Measurements from ENCODE around the gene FAM193B.

FAM193B gene

GRCh38 chr5:177483042-177483441 is 71.3 kb downstream of the FAM193B start:
- no peak for DNase-seq

GRCh38 chr5:177482359-177482795 is 72.0 kb downstream of the FAM193B start:
- DNase-seq, result no peak

DNA sequence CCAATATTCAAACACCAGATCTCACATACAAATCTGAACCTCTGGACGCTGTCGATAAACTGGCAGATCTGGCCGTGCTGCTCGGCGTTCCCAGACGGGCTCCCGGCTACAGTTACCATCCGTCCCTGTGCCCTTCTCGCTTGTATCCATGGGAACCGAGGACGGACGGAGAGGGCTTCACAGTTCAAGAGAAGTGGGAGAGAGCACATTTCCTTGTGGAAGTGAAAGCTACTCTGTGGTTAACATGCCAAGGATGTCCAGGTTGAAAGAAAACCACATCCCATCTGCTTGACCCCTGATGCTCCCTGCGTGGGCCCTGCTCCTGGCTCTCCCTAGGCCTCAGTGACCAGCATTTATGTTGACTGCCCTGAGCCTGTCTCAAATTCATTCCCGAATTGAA is 74.6 kb downstream of the FAM193B start:
- no peak for DNase-seq

- no peak for DNase-seq
Measured at GRCh38 chr5:177478711-177479646, 75.4 kb downstream of the FAM193B start.

DNA sequence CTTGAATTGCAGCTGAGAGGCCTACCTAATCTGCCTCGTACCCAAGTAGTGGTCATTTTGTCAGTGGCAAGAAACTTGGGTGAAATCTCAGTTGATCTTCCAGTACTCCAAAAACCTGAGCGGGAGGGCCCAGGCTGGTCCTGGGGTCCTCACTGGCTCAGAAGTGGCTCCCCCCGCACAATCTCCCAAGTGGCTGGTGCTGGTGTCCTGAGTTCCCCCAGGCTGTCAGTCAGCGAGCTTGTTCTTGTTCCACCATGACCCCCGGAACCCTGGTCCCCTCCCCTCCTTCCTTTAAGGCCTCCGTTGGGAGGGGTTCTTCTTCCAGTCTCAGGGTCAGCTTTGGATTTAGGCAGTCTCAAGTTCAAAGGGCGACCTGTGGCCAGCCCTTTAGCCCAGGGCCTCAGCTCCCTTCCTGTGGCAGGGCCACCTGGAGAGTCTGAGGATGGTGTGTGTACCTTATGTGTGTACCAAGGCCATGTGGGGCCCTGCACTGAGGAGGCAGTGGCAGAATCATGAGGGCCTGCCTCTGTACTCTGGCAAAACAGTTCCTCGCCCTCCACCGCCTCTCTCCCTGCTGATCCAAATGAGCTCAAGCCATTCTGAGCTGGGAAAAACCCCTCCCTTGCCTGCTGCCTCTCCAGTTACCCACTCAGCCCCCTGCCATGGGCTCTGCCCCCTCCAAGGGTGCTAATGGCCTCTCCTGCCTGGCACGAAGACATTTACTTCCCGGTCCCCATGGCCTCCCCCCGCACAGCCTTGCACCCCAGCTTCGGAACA is 76.5 kb downstream of the FAM193B start:
- no peak for DNase-seq

- DNase-seq, result no peak
Measured at GRCh38 chr5:177476531-177477233, 77.7 kb downstream of the FAM193B start.

DNA sequence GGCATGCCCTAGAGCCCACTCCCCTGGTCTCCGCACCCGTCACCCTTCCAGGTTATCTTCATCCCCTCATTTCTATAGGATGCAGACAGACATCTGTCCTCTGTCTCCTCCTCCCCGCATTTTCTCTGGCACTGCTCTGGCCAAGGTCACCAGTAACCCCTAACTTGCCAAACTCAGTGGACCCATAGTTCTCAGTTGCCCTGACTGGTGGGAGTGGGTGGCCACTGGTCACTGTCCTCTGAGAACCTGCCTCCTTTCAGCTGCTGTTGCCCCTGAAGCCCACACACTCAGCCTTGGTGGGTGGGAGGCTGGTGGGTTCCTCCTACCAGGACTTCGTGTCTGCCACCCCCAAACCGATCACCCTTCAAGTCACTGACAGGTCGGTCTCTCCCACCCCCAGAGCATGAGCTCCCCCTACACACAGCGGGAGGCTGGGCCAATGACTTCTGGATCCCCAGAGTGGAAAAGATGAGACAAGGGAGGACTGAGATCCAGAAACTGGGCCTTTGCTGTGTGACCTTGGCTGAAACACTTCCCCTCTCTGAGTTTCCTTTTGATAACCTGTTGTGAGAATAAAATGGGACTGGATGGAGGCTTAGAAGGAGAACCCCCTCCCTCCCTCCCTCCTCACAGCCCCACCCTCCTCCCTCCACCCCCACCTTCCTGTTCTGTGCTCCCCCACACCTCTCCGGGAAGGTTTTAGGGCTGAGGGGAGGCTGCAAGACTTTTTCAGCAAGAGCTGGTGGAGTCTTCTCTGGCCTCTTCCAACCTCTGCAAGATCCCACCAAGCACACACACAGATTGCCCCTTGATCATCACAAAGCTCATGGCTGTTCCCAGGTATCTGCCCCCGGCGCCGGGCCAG is 78.6 kb downstream of the FAM193B start:
- DNase-seq, result no peak

DNA sequence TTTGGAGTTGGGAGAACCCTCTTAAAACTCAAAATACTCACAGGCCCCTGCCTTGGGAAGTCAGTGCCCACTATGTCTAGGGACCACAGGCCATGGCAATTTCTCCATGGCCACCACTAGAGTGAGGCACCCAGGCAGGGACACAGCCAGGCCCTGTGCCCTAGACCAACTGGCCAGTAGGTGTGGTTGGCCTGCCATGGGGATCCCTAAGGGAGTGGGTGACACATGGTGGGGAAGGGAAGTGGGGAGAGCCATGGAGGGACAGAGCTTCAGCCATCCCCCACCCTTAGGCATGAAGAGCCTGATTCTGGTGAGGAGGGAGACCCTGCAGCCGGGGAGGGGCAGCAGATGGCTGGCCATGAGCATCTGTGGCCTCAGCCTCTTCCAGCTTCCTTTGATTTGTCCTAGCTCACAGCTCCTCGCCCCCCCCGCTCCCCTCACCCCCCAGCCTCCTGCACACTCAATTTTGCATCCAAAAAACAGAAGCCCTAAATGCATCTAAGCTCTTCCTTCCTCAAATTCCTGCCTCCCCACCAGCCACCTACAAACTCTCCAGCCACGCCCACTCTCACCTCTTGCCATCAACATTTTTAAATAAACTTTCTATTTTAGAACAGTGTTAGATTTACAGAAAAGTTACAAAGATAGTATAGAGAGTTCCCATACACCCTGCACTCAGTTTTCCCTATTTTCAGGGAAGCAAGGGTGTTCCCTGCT is 79.4 kb downstream of the FAM193B start:
- no peak for DNase-seq

DNA sequence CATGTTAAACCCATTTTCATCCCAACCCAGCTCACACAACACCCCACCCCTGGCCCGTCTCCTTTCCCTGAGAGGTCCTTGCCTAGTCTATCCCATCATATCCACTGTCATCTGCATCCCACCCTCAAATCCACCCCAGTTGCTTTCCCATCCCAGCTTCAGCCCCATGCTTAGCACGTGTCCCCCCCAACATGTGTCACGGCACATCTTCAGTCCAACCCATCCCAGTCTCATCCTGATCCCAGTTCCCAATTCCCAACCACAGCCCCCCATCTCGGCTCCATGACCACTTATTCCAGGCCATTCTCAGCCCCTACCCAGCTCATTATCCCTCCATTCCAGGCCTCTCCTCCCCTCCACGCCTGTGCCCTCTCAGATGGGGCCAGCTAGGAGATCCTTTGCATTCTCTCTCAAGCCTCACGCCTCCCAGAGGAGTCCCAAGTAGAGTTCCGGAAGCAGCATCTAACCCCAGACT is 80.3 kb downstream of the FAM193B start:
- no peak for DNase-seq

- no peak for DNase-seq
Measured at GRCh38 chr5:177473443-177474001, 80.8 kb downstream of the FAM193B start, which contains the start of gene DBN1. DBN1 (minus strand) TSS chr5:177473634; CDS start chr5:177473521, 113 bp downstream.

DNA sequence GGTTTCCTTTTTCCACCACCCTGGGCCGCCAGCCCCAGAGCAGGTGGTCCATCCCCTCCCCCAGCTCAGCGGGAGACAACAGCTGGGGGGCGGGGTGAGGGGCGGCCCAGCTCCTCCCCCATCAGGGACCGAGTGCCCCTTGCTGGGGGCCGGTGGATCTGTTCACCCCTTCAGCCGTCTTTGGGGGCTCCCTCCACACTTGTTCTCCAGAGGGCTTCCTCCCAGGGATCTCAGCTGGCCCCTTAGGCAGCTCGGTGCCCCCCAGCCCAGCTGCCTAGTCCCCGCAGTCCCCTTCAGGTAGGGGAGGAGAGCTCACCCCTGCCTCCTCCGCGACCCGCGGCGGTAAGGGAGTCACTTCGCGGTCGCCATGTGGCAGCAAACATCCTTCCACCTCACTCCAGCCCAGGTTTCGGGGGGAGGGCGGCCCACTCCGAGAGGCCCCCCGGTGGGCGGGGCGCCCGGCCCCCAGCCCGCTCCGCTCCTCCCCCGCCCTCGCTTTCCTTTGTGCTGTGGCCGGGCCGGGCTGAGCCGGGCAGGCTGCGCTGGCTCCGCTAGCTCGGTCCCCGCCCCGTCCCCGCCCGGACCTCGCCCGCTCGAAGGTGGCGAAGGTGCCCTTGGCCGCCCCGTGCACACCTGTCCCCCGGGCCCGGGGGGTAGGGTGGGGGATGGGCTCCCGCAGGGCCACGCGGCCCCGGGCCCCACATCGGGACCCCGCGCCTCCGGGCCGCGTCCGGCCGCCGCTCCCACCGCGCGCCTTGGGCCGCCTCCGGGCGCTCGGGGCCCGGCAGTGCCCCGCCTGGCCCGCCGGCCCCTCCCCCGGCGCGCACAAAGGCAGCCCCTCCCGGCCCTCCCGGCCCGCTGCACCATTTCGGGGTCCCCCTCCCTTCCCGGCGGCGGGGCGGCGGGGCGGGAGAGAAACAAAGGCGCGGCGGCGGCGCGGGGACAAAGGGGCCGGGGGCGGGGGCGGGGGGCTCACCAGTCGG is 81.6 kb downstream of the FAM193B start:
- DNase-seq, result no peak

GRCh38 chr5:177471610-177472356 is 82.6 kb downstream of the FAM193B start:
- DNase-seq, result no peak

GRCh38 chr5:177470759-177471536 is 83.4 kb downstream of the FAM193B start:
- DNase-seq, result no peak
